Activated CD8-positive, alpha-beta T cell treated with anti-CD3 and anti-CD28 coated beads for 36 hours (primary cell): ENCODE measurements around the gene SETD2. TPM values are rescaled to one million over a fixed set of nuclear protein-coding genes. Genes with fewer than 3 reads are reported as not detected.

Experiments
- ATAC-seq: fragments of 200-7000 bp; cut with Tn5 transposase; one replicate; pipeline ENCODE4 v1.10.0; 2021; ENCODE audit warnings: mild to moderate bottlenecking, moderate library complexity
- CTCF ChIA-PET: fragments of 350-600 bp; sonication (Branson Sonifier 250); formaldehyde crosslinking; loops from one replicate; lab custom pipeline; 2021; ENCODE audit warnings: antibody characterized with exemption; lab: Charles Lee
- POLR2A ChIA-PET: fragments of 350-600 bp; sonication (Branson Sonifier 250); formaldehyde crosslinking; loops from one replicate; lab custom pipeline; 2021; ENCODE audit warnings: antibody characterized with exemption; lab: Charles Lee
- DNase-seq: peaks from one replicate; pipeline ENCODE4 v3.0.0-alpha.2; 2020
- H3K27ac Mint-ChIP-seq: one replicate; pipeline ENCODE4 v1.8.0; 2021; ENCODE audit warnings: mild to moderate bottlenecking, mixed read lengths
- H3K27me3 Mint-ChIP-seq: one replicate; pipeline ENCODE4 v1.8.0; 2021; ENCODE audit warnings: mixed read lengths
- H3K36me3 Mint-ChIP-seq: one replicate; pipeline ENCODE4 v1.8.0; 2021; ENCODE audit warnings: low read depth, mixed read lengths
- H3K4me1 Mint-ChIP-seq: one replicate; pipeline ENCODE4 v1.8.0; 2021; ENCODE audit warnings: low read depth, mixed read lengths
- H3K4me3 Mint-ChIP-seq: one replicate; pipeline ENCODE4 v1.8.0; 2021; ENCODE audit warnings: mild to moderate bottlenecking, moderate library complexity, mixed read lengths
- H3K9me3 Mint-ChIP-seq: one replicate; pipeline ENCODE4 v1.8.0; 2021; ENCODE audit warnings: mixed read lengths
- intact Hi-C: fragments of 100-400 bp; cut with micrococcal nuclease; formaldehyde crosslinking; loops from one replicate; pipeline ENCODE4 v1.10.0; 2022
- total RNA-seq, 2 experiments: library from RNA; stranded (reverse); gene quantifications; one replicate each; pipeline ENCODE4 v1.2.3, GENCODE V29; 2021
- TF ChIP-seq, protein P1 (sequence below): fragments of 200-600 bp; IDR thresholded peaks from one replicate; pipeline ENCODE4 v1.8.0; 2022; ENCODE audit warnings: antibody characterized with exemption, mild to moderate bottlenecking

The SETD2 gene
- total RNA-seq, 2 experiments from 2014 or later, result 34.7 to 36.1 TPM

DNA sequence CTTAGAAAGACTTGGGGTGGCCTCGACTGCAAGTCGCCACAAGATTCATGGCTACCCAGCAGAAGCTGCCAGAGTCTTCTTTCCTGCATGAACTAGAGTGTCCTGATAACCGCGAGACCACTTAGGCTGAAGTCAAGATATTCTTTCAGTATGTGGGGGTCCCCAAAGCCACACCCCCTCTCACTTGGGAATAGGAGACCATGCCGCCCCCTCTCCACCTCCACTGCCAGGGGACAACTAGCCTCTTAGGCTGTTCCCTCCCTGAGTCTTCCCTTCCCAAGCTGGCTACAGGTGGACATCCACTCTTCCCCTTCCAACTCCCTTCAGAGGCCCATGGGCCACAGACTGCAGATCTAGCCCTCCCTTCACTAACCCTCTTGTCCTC is 186.1 kb downstream of the SETD2 start:
- no peaks in the 10 kb centered on the region for H3K27me3 Mint-ChIP-seq
- peak overlapping the region; percentile 83 for H3K27ac Mint-ChIP-seq
- peaks cover 26% of the 10 kb centered on the region for H3K36me3 Mint-ChIP-seq
- ChIA-PET POLR2A (interaction anchor here (0.9 to 6.1 kb wide), 6 partner anchors 10 to 46 kb away, joined by 3 to 40 read pairs (median 8); no protein-coding TSS in a partner anchor), CTCF (interaction anchor here (1.8 kb wide), 1 partner anchor 19 kb away, joined by 3 read pairs; no protein-coding TSS in a partner anchor)
- ATAC-seq (no peak), DNase-seq (no peak)
- TF ChIP-seq, protein P1, sequence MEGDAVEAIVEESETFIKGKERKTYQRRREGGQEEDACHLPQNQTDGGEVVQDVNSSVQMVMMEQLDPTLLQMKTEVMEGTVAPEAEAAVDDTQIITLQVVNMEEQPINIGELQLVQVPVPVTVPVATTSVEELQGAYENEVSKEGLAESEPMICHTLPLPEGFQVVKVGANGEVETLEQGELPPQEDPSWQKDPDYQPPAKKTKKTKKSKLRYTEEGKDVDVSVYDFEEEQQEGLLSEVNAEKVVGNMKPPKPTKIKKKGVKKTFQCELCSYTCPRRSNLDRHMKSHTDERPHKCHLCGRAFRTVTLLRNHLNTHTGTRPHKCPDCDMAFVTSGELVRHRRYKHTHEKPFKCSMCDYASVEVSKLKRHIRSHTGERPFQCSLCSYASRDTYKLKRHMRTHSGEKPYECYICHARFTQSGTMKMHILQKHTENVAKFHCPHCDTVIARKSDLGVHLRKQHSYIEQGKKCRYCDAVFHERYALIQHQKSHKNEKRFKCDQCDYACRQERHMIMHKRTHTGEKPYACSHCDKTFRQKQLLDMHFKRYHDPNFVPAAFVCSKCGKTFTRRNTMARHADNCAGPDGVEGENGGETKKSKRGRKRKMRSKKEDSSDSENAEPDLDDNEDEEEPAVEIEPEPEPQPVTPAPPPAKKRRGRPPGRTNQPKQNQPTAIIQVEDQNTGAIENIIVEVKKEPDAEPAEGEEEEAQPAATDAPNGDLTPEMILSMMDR, result no peak
- H3K9me3 Mint-ChIP-seq, result no peaks in the 10 kb centered on the region
- H3K4me1 Mint-ChIP-seq, result peaks cover 53% of the 10 kb centered on the region
- intact Hi-C loops, result no loop called here
- H3K4me3 Mint-ChIP-seq, result peak overlapping the region; percentile 90

DNA sequence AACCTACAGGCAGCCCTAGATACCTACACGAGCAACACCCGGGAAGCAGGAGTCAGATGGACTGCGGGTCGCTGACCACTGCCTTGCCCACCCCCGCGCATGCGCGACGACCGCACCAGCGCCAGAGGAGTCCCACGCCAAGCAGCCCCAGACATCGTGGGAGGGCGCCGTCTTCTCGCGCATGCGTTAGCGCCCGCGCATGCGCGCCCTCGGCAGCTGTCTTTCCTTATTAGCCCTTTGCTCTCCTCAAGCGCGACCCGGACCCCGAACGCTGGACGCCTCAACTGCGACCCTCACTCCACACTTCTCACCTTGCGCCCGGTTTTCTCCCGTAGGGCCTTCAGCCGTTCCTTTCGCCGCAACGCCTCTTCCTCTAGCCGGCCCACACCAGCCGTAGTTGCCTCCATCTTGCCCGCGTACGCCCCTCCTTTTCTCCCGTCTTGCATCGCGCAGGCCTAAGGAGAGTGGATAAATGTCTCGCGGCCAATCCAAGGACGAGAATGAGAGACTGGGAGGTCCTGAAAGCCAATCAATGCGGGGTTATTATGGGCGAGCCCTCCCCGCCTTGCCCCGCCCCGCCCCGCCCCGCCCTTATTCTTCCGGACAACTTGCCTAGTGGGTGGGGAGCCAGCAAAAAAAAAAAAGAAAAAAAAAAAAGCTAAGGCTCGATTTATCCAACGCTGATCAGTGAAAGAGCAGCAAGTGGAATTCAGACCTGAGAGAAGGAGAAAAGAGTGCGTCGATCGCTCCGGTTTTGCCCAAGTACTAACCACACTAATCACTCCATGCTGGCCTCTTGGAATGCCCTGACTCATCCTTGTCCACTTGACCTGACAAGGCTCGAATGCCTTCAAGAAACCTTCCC is 187.4 kb downstream of the SETD2 start, which contains the start of gene CCDC12:
Gene CCDC12, minus strand, starts transcription at position 420 of the 865 bp plus-strand sequence. Its CDS starts 13 bp downstream, at position 407.
- peak; percentile 96 for DNase-seq
- CTCF ChIA-PET, result interaction anchor here (1.8 kb wide), 1 partner anchor 18 kb away, joined by 3 read pairs; no protein-coding TSS in a partner anchor
- POLR2A ChIA-PET, result interaction anchor here (0.6 to 6.1 kb wide), 10 partner anchors 9 to 393 kb away, joined by 3 to 40 read pairs (median 3); no protein-coding TSS in a partner anchor
- Mint-ChIP-seq H3K27ac (peak within 1 kb of the TSS; percentile 98), H3K9me3 (no peaks in the 10 kb centered on the region), H3K4me1 (peaks cover 59% of the 10 kb centered on the region), H3K27me3 (no peaks in the 10 kb centered on the region), H3K36me3 (peaks cover 33% of the 10 kb centered on the region), H3K4me3 (peak within 1 kb of the TSS; percentile 90)
- TF ChIP-seq, protein P1, result no peak
- ATAC-seq, result peak; percentile 83
- intact Hi-C loops, result no loop called here

DNA sequence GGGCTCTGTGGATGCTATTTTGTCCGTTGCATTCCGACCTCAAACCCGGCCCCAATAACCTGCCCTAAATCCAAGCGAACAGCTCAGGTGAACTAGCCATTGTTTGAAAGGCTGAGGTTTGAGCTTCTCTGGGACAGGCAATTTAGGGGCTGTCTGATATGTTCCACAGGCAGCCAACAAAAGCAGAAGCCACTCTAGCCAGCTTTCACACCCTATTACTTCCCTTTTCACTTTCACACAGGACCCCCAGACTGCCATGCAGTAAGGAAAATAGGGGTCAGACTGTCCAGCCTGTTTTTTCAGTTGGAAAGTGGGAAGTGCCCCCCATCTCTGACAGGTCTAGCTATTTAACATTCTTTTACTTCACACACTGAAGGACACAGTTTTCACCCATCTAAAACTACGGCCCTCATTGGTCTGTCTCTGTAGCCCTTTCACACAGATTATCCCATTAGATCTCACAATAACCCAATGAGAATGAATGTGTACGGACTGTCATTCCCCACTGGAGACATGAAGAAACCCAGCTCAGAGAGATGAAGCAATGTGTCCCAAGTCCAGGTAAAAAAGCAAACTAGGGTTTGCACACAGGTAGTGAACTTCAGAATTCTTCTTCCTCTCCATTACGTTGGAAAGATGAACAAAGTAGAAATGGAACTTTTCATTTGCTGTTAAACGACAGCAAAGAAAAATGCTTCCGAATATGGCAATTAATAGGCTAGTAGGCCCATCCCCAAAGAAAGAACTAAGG is 189.3 kb downstream of the SETD2 start:
- Mint-ChIP-seq H3K36me3 (peaks cover 46% of the 10 kb centered on the region), H3K27me3 (no peaks in the 10 kb centered on the region), H3K4me1 (peaks cover 69% of the 10 kb centered on the region), H3K4me3 (peak overlapping the region; percentile 90), H3K9me3 (no peaks in the 10 kb centered on the region), H3K27ac (peak overlapping the region; percentile 79)
- POLR2A ChIA-PET, result interaction anchor here (0.9 to 1.6 kb wide), 5 partner anchors 9 to 27 kb away, joined by 3 to 8 read pairs (median 7); no protein-coding TSS in a partner anchor
- no peak for ATAC-seq
- TF ChIP-seq, protein P1, result no peak
- intact Hi-C loops, result no loop called here
- DNase-seq, result no peak
- CTCF ChIA-PET, result no interaction called here

DNA sequence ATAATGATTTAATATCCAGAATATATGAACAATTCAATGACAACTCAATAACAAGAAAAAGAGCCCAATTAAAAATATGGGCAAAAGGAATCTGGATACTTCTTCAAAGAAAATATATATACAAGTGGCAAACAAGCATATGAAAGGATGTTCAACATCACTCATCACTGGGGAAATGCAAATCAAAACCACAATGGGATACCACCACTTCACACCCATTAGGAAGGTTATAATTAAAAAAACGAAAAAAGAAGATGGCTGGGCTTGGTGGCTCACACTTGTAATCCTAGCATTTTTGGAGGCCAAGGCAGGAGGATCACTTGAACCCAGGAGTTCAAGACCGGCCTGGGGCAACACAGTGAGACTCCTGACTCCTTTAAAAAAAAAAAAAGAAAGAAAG is 191.5 kb downstream of the SETD2 start:
- POLR2A ChIA-PET, result no interaction called here

More for the DNA sequence above, 191.5 kb downstream of the SETD2 start:
- no peaks in the 10 kb centered on the region for H3K9me3 Mint-ChIP-seq
- H3K27ac Mint-ChIP-seq, result peak overlapping the region; percentile 68
- H3K4me3 Mint-ChIP-seq, result peak overlapping the region; percentile 42
- peaks cover 77% of the 10 kb centered on the region for H3K4me1 Mint-ChIP-seq
- TF ChIP-seq, protein P1, result no peak
- no peaks in the 10 kb centered on the region for H3K27me3 Mint-ChIP-seq
- intact Hi-C loops, result no loop called here
- peaks cover 47% of the 10 kb centered on the region for H3K36me3 Mint-ChIP-seq
- CTCF ChIA-PET, result no interaction called here
- ATAC-seq (no peak), DNase-seq (peak; percentile 31)
